ENCODE data around the gene PNPLA6.

PNPLA6 gene

GRCh38 chr19:7515645-7516151, 19.8 kb upstream of the PNPLA6 start, which contains the start of gene ZNF358:
ZNF358 (plus strand) TSS chr19:7516103; CDS start chr19:7519243, 3,140 bp downstream.
- DNase-seq, result peak in 13 of 14 donors; percentile 6 to 82 (median 52)

GRCh38 chr19:7516333-7516732, 19.2 kb upstream of the PNPLA6 start:
- DNase-seq, result no peak

GRCh38 chr19:7516878-7517277, 18.6 kb upstream of the PNPLA6 start:
- peak in 1 of 14 donors; percentile 36 for DNase-seq

- DNase-seq, result no peak
Observed at GRCh38 chr19:7519361-7520130, 16.0 kb upstream of the PNPLA6 start.

DNA sequence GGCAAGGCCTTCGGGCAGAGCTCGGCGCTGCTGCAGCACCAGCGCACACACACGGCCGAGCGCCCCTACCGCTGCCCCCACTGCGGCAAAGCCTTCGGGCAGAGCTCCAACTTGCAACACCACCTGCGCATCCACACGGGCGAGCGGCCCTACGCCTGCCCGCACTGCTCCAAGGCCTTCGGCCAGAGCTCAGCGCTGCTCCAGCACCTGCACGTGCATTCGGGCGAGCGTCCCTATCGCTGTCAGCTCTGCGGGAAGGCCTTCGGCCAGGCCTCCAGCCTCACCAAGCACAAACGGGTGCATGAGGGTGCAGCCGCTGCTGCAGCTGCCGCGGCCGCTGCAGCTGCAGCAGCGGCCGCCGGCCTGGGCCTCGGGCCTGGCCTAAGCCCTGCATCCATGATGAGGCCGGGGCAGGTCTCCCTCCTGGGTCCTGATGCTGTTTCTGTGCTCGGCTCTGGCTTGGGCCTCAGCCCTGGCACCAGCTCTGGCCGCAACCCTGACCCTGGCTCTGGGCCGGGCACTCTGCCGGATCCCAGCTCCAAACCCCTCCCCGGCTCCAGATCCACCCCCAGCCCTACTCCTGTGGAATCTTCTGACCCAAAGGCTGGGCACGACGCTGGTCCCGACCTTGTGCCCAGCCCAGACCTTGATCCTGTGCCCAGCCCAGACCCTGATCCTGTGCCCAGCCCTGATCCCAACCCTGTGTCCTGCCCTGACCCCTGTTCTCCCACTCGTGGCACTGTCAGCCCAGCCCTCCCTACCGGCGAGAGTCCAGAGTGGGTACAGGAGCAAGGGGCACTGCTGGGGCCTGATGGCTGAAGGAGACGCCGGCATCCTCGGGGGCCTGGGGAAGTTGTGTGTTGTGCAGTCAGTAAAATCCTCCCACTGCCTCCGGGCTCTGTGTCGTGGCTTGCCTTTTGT, 15.1 kb upstream of the PNPLA6 start:
- DNase-seq, result peak in 6 of 14 donors; percentile 15 to 60 (median 45)

DNA sequence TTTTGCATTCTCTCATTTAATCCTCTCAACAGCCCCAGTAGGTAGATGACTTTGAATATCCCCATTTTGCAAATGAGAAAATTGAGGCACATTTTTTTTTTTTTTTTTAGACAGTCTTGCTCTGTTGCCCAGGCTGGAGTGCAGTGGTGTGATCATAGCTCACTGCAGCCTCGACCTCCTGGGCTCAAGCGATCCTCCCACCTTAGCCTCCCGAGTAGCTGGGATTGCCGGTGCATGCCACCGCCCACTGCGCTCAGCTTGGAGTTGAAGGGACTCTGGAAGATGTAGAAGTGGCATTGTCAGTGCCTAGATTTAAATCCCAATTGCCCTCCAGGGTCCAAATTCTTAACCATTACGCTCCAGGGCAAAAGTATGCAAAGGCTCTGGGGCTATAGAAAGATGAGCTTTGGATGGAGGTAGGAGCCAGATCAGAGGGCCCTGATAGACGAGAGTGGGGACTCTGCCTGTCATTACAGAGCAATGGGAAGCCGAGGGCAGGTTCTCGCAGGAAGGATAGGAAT, 13.9 kb upstream of the PNPLA6 start:
- no peak for DNase-seq

DNA sequence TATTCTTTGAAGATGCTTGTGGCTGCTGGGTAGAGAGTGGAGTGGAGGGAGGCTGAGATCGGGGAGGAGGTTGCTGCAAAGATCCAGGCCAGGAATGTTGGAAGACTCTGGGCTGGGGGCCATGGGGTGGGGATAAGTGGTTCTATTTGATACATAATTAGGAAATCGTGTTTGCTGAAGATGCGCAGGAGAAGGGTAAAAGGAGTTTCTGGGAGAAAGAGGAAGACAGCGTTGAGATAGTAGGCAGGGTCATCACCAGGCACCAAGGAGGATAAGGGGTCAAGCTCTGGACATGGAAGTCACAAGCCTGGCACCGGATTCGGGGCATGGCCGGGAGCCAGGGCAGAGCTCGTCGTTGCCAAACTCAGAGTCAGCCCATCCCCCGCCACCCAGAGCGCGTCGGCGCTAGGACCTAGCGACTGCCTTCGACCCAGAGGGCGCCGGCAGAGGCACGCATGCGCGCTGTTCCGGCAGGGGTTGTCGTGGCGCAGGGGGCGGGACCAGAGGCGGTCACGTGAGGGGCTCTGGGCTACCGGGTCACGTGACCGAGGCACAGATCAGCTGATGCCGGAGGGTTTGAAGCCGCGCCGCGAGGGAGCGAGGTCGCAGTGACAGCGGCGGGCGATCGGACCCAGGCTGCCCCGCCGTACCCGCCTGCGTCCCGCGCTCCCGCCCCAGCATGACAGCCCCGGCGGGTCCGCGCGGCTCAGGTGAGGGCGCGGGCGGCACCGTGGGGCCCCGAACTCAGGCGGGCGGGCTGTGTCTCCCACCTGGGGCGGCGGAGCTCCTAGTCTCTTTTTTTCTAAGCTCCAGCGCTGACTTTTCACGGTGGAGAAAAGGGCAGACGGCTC, 13.2 kb upstream of the PNPLA6 start, which contains the start of gene MCOLN1:
Gene MCOLN1 (plus strand): TSS at position 553 of the 851 bp plus-strand sequence. CDS start 127 bp downstream, at position 680.
- DNase-seq, result peak; percentile 71 to 98 (median 96)

- DNase-seq, result no peak
Observed at GRCh38 chr19:7522923-7523667, 12.4 kb upstream of the PNPLA6 start.

- no peak for DNase-seq
Observed at GRCh38 chr19:7524523-7524922, 11.0 kb upstream of the PNPLA6 start.

GRCh38 chr19:7524992-7525739, 10.4 kb upstream of the PNPLA6 start:
- DNase-seq, result no peak

DNA sequence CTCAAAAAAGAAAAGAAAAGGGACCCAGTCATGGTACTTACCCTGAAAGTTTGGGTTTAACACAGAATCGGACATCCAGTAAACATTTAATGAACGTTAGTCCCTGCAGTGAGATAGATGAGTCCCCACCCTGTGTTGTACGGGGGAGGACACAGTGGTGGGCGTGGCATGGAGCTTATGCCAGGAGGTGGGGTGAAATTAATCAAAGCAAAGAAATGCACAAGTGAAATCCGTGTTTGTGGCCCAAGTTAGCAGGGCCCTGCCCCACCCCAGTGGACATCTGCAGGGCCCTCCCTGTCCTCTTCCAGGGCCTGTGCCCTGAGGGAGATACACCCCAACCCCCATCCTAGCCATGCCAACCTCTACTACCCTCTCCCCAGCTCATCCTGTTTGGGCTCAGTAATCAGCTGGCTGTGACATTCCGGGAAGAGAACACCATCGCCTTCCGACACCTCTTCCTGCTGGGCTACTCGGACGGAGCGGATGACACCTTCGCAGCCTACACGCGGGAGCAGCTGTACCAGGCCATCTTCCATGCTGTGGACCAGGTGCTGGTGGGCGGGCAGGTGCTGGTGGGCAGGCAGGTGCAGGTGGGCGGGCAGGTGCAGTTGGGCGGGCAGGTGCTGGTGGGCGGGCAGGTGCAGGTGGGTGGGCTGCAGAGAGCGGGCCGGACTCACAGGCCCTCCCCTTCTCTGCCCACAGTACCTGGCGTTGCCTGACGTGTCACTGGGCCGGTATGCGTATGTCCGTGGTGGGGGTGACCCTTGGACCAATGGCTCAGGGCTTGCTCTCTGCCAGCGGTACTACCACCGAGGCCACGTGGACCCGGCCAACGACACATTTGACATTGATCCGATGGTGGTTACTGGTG, 9.2 kb upstream of the PNPLA6 start:
- DNase-seq, result no peak

DNA sequence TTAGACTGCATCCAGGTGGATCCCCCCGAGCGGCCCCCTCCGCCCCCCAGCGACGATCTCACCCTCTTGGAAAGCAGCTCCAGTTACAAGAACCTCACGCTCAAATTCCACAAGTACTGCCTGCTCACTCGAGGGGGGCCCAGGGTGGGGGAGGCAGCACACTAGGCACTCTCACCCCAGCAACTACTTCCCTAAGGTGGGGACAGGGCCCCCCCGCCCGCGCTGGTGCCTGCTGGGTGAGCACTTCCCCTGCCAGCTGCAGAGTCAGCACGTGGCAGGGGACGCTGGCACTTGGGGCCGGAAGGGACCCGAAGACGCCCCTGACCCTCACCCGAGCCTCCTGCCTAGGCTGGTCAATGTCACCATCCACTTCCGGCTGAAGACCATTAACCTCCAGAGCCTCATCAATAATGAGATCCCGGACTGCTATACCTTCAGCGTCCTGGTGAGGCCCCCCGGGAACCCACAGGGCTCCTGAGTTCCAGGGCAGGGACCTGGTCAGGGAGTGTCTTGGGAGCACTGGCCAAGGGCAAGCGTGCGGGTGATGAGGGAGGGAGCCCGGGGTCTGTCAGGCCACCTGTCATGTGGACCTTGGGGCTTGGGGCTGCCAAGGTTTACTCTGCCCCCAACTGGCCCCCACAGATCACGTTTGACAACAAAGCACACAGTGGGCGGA, 7.9 kb upstream of the PNPLA6 start:
- DNase-seq, result peak in 3 of 14 donors; percentile 13 to 22 (median 20)

- no peak for DNase-seq
Observed at GRCh38 chr19:7528192-7528519, 7.4 kb upstream of the PNPLA6 start.

DNA sequence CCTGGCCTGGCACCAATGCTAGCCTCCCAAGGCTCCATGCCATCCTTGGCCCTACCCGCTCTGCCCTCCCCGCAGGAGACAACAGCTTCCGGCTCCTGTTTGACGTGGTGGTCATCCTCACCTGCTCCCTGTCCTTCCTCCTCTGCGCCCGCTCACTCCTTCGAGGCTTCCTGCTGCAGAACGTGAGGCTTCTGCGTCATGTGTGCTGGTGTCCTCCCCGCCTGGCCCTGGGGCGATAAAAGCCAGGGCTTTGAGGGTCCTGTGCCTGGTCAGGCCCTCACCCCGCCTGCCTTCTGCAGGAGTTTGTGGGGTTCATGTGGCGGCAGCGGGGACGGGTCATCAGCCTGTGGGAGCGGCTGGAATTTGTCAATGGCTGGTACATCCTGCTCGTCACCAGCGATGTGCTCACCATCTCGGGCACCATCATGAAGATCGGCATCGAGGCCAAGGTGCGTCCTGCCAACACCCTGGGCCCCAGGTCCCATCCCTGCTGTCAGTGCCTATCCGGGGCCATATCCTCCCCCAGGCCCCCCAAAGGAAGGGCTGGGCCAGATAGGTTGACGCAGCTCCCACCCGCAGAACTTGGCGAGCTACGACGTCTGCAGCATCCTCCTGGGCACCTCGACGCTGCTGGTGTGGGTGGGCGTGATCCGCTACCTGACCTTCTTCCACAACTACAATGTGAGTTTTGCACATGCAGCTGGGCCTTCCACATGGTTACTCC, 6.8 kb upstream of the PNPLA6 start:
- no peak for DNase-seq

DNA sequence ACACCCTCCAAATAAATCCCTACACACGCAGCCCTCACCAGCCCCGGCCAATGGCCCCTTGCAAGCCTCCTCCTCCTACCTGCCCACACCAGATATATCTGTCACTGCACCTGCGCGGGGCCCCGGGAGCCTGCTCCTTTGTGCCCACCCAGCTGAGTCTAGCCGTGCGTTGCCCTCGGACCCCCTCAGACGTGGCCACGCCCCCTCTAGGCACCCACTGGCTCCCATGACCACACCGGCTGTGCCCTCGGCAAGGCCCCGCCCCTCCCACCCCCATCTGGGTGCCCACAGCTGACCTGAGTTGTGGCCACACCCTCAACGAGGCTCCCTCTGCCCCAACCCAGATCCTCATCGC, 6.3 kb upstream of the PNPLA6 start:
- DNase-seq, result no peak

- no peak for DNase-seq
Observed at GRCh38 chr19:7529610-7530490, 5.7 kb upstream of the PNPLA6 start.

- peak in 11 of 14 donors; percentile 12 to 74 (median 44) for DNase-seq
Observed at GRCh38 chr19:7533281-7533885, 2.1 kb upstream of the PNPLA6 start.

Data from C1 segment of cervical spinal cord (tissue), 14 donors.